Right lung (tissue), 10 donors: ENCODE measurements around the gene CPZ. TPM values are rescaled to one million over a fixed set of nuclear protein-coding genes. Genes with fewer than 3 reads are reported as not detected.

ENCODE experiments used
- DNase-seq, 2 donors: peaks; one replicate each; pipeline ENCODE4 v3.0.0-alpha.2; 2013
- long read RNA-seq, 8 donors: transcript quantifications; one replicate each; lab custom pipeline, GENCODE V29; 2026
- polyA plus RNA-seq, 5 donors: library from polyadenylated mRNA; unstranded; fragments of 120-200 nt; gene quantifications; one replicate each; pipeline versions ENCODE4 v1.2.1 to v1.2.3, GENCODE V29; 2013; ENCODE audit warnings: inconsistent platforms in 1 of 5, low replicate concordance in 1 of 5; ENCODE audit not compliant: insufficient read length in 5 of 5, insufficient read depth in 1 of 5

CPZ gene
- 1 to 10 TPM; 1.3 to 4.7 (median 3.0) TPM for polyA plus RNA-seq
- long read RNA-seq, donor 1, partial matches to known transcripts = 0 of 2 reads
- long read RNA-seq, donor 1, other reads (novel, unspliced or antisense) = 0 of 2 reads
- long read RNA-seq, donor 2, partial matches to known transcripts = 0 of 1 reads
- long read RNA-seq, donor 2, other reads (novel, unspliced or antisense) = 0 of 1 reads
- long read RNA-seq, donor 3, partial matches to known transcripts = 0 of 1 reads
- long read RNA-seq, donor 3, other reads (novel, unspliced or antisense) = 0 of 1 reads
- long read RNA-seq, donor 4, partial matches to known transcripts = 0 of 1 reads
- long read RNA-seq, donor 4, other reads (novel, unspliced or antisense) = 0 of 1 reads
- long read RNA-seq, donor 5, partial matches to known transcripts = 0 of 1 reads
- long read RNA-seq, donor 5, other reads (novel, unspliced or antisense) = 0 of 1 reads
- long read RNA-seq, donor 6, partial matches to known transcripts = 0 of 1 reads
- long read RNA-seq, donor 6, other reads (novel, unspliced or antisense) = 0 of 1 reads
- long read RNA-seq, donor 7 = 0 reads
- long read RNA-seq, donor 8 = 0 reads

DNA sequence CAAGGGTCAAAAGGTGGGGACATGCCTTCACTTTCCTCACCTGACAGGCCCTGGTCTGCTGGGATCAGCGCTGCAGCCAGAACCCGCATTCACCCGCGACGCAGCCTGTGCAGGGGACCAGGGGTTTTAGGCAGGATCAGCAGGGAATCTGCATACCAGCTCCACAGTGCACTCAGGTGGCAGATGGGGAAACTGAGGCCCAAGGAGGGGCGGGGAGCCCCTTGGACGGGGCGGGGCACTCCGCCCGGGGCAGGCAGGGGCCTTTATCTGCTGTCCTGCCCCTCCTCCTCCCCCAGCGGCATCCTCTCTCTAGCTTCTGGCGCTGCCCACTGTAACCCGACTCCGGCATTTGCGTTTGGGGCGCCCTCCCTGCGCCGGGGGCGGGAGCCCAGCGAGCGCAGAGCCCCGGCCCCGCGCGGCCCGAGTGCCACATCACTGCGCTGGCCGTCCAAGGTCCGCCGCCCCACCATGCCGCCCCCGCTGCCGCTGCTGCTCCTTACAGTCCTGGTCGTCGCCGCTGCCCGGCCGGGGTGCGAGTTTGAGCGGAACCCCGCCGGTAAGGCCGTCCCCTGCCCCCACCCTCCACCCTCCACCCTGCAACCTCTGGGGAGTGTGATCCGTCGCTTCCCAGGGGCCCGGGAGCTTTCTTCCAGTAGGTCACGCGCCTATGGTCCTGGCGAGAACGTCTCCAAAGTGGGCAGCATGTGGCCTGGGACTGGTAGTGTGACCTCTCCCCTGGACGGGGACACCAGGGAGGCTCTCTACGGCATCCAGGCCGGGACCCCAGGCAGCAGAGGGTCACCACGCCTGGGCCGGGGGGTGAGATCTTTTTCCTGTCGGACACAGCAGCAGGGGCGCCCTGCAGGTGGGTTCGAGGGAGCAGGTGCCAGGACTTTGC lies at the start of gene CPZ:
Gene CPZ (plus strand): TSS at position 400 of the 898 bp plus-strand sequence. CDS start 69 bp downstream, at position 469.
- DNase-seq = peak in 1 of 2 donors; percentile 24

- no peak for DNase-seq
Measured at GRCh38 chr4:8542776-8543525, 49.6 kb upstream of the CPZ start.

DNA sequence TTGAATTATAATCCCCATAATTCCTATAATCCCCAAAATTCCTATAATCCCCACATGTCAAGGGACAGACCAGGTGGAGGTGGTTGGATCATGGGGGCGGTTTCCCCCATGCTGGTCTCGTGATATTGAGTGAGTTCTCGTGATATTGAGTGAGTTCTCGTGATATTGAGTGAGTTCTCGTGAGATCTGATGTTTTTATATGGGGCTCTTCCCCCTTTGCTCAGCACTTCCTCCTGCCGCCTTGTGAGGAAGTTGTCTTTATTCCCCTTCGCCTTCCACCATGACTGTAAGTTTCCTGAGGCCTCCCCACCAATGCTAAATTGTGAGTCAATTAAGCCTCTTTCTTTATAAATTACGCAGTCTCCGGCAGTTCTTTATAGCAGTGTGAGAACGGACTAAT lies 48.9 kb upstream of the CPZ start:
- DNase-seq = no peak

DNA sequence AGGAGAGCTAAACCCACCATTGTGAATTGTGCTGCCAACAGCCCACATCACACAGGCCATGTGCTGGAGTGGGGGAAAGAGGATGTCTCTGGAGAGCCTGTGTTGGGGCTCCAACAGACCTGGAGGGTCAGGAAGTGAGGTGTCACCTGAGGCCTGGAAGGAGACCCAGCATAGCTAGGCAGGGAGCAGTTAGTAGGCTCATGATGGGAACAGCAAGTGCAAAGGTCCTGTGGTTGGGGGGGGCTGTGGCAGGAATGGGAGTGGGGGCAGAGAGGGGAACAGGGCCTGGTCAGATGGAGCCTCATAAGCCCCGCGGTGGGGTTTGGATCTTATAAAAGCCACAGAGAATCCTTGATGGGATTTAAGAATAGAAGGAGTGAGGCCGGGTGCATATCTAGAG lies 48.3 kb upstream of the CPZ start:
- DNase-seq = no peak

GRCh38 chr4:8544741-8545438 lies 47.7 kb upstream of the CPZ start:
- no peak for DNase-seq

GRCh38 chr4:8545439-8545765 lies 47.2 kb upstream of the CPZ start:
- no peak for DNase-seq

DNA sequence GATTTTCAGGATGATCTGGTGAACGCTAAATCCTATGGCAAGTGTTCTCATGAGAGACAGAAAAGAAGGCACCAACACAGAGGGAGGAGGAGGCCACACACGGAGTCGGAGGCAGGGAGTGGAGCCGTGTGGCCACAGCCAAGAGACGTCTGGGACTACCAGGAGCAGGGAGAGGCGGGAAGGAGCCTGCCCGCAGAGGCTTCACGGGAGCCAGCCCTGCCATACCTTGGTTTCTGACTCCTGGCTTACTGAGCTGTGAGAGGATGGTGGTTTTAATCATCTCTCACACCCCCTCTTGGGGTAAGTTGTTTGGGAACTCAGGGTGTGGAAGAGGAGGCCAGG lies 45.8 kb upstream of the CPZ start:
- no peak for DNase-seq

- no peak for DNase-seq
Measured at GRCh38 chr4:8547108-8547911, 45.3 kb upstream of the CPZ start.

GRCh38 chr4:8547912-8548730 lies 44.4 kb upstream of the CPZ start:
- DNase-seq = no peak

DNA sequence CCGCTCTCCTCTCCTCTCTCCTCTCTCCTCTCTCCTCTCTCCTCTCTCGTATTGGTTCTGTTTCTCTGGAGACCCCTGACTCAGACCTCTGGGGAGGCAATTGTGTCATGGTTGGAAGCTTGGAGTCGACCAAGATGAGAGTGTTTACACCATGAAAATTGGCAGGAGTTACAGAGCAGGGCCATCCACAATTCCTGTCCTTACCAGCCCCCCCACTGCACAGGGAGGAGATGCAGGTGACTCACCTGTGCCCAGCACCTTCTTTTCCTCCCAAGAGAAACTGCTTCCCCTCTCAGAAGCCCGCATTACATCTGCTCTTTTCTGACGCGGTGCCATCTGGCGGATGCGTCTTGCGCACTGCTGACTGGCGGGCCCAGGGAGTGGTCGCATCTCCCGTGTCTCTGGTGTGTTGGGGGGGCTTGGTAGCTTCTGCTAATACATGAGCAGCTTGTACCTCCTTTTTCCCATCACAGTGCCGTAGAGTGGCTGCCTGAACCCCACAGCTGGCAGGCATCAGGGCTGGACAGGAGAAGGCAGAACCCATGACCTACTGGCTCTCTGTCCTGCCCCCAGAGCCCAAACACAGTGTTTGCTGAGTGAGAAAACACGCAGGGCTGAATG lies 43.7 kb upstream of the CPZ start:
- no peak for DNase-seq

DNA sequence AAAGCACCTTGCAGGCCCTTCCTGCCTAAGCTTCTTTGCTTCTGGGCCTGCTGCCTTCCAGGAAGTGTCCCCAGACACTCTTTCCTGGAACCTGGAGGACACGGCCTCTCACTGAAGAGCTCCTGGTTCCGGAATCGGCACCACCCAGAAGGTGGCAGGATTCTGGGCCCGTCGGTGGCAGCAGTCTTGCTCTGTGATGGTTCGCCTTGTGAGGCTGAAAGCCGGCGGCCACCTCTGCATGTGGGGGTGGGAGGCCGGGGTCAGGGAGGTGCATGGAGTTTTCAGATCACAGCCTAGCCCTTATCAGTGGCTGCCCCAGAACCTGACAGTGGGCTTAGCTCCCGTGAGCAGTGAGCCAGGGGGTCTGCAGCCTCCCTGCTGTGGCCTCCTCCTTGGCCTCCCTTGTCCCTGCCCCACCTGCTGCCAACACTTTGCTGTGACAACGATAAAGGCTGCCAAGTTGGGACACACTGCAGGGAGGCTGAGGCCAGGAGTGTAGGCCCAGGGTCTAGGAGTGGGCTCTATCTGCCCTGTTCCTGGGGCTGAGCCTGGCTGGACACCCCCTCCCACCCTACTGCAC lies 43.1 kb upstream of the CPZ start:
- DNase-seq = no peak

DNA sequence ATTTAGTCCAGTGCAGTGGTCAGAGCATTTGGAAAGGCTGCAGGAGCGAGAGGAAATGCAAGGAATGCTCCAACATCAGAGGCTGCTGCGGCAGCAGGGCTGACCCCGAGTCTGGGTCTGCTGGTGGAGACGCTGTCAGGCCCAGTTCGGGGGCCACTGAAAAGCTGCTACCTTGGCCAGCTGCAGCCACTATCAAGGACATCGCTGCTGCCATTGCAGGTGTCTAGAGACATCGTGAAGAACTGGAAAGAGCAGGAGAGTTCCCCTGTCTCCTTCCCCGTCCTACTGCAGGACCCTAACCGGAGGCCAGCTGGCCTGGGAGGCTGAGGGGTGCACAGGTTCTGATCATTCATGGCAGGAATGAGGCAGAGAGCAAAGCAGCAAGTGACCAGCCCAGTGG lies 41.9 kb upstream of the CPZ start:
- no peak for DNase-seq

DNA sequence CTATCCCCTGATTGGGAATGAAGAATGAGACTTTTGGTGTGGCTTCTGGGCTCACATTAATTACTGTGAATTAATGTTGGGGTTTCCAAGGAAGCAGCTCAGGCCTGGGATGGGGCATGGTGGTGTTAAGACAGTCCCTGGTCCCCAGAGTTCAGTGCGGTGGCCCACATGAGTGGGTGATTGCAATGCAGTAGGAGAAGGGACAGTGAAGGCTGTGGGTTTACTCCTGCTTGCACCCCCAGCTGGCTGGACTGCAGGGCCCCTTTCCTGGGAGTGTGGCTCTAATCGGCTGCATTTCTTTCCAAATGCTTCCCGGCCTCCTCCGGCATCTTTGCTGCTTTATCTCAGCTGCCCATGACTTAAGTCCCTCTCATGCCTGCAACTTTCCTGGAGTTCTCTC lies 40.5 kb upstream of the CPZ start:
- no peak for DNase-seq

DNA sequence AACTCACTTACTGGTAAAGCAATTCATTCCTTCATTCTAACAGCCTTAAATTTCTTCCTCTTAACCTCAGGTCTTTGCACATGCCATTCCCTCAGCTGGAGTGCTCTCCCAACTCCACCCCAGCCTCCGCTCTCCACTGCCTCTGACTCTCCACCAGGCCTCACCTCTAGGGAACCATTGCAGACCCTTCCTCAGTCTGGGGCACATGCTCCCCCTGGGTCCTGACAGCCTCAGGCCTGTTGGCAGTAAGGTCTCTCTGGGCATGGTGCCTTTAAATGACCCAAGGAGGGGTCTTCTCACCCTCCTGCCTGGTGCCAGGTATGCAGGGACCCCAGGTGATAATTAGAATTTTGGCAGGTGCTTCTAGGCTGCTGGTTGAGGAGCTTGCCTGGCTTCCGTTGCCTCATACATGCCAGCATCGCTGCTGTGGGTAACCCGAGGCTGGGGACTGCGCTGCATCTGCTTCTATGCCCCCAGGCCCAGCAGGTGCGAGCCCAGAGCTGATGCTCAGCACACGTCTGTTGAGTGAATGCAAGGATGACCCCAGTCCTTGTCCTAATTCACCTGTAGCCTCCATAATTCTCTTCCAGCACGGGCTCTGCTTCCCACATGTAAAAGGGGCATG lies 39.9 kb upstream of the CPZ start:
- no peak for DNase-seq

DNA sequence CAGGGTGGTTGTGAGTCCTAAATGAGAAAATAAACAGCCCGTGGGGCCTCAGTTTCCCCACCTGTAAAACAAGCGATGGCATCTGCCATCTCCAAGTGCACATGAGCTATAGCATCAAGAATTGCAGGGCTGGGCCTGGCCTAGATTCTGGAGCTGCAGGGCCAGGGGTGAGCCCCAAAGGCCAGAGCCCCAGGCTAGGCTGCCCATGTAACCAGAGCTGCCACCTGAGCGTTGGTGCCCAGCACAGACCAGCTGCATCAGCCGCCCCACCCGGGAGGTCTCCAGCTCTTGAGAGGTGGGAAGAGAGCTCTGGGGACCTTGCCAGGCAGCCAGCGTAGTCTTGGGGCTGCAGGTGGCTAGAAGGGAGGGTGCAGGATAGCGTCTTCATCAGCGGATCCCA lies 39.3 kb upstream of the CPZ start:
- no peak for DNase-seq

- no peak for DNase-seq
Measured at GRCh38 chr4:8553991-8554405, 38.6 kb upstream of the CPZ start.

DNA sequence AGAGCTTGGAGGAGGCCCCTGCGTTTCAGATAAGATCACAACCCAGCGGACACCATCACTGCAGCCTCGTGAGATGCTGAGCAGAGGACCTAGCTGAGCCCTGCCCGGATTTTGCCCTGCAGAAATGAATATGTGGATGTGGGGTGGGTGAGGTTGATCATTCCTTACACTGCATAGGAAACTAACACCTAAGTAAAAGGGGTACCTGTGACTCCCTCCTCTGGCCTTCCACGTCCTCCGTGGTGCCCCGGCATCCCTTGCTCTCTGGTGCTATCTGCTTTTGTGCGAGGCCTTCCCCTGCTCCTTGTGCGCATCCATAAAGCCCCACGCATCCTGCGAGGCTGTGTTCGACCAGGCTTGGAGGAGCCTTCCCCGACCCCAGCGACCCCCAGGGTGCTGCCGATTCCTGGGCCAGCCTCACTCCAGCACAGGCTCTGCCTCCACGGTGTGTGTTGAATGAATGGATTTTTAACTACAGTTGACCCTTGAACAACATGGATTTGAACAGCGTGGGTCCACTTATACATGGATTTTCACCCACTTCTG lies 37.9 kb upstream of the CPZ start:
- DNase-seq = no peak

DNA sequence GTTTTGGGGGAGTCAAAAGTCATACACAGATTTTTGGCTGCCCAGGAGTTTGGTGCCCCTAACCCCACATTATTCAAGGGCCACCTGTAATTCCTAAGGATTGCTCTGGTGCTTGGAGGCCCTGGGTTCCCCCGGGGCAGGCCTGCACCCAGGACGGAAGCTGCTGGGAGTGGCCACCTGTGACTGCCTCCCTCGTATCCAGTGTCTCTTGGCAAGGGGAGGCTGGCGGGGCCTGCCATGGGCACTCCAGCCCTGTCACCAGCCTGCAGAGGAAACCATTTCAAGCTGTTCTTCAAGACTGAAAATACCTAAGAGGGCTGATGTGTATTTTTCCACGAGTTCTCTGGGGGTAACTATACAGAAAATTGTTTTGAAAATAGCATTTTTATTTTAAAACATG lies 36.8 kb upstream of the CPZ start:
- DNase-seq = no peak
